GM18951 (cell line): ENCODE measurements around the gene TGFBR1.
"Not testable (repeated sequence)": the region's sequence is repeated elsewhere in the genome, so short reads cannot be mapped to it uniquely, and the experiment has no call there.

Experiments used
- POLR2A ChIP-seq: IDR thresholded peaks from 4 replicates; pipeline ENCODE4 v1.6.1; 2011; ENCODE audit warnings: mild to moderate bottlenecking; ENCODE audit not compliant: insufficient read length, insufficient read depth; ENCODE audit errors: extremely low read depth
- in situ Hi-C: fragments of 300-500 bp; cut with MboI; formaldehyde crosslinking; loops from one replicate; pipeline ENCODE4 v1.12.0; 2022; ENCODE audit warnings: low sequenced_read_pairs, mixed read lengths, inconsistent platforms; ENCODE audit not compliant: unreplicated experiment

The TGFBR1 gene

DNA sequence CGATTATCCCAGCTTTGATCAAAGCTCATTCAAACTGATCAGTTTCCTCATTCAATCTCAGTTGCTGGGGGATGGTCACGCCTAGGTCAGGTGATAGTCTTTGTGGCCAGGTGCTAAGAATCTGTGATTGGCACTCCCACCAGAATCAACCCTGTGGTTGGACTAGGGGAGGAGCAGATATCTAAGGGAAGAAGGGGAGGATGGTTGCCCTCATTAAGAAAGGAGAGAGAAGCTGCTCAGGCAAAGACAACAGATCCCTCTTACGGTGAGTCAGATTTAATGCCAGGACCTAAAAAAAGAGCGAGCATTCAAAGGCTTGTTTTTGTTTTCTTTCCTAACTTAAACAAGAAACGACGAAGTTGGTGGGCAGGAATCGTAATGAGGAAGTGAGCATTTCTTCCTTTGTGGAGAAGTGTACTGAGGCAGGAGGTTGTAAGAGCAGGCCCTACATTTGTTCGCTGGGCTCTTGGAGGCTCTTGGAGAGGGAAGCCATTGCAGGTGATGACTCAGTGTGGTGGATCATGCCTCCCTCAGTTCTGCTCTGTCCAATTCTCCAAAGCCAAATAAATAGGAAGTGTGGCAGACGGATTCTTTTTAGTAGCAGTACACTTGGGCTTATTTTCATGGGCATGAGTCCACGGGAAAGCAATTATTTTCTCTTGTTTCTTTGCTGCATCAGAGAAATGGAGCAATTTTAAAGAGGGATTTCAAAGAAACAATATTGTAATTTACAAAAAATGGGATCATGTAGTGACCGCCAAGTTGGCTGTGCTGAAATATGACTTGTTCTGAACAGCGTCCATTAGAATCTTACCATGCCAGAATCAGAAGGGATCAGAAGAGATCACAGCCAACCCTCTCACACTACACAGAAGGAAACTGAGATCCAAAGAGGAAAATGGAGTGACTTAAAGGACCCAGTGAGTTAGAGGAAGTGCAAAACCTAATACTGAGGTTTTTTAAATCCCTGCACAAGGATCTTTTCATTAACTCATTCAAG lies 18.7 kb upstream of the TGFBR1 start:
- no peak for TF ChIP-seq POLR2A
- in situ Hi-C loops = no loop called here

DNA sequence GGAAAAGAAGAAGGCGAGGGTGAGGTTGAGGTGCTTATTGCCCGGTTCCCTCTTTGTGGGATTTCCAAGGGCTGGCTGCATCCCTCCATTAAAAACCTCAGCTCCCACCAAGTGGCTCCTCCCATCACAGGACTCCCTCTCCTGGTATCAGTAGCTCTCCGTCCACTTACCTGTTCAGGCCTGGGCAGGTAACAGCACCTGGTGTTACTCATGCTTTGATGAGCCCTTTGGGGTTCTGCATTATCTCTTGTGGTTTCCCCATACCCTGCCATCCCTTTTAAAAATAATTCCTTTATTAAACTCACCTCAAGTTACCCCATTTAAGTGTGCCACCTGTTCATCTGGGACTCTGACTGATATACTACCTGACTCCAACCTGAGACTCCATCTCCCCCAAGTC lies 17.5 kb upstream of the TGFBR1 start:
- in situ Hi-C loops = no loop called here
- no peak for TF ChIP-seq POLR2A

DNA sequence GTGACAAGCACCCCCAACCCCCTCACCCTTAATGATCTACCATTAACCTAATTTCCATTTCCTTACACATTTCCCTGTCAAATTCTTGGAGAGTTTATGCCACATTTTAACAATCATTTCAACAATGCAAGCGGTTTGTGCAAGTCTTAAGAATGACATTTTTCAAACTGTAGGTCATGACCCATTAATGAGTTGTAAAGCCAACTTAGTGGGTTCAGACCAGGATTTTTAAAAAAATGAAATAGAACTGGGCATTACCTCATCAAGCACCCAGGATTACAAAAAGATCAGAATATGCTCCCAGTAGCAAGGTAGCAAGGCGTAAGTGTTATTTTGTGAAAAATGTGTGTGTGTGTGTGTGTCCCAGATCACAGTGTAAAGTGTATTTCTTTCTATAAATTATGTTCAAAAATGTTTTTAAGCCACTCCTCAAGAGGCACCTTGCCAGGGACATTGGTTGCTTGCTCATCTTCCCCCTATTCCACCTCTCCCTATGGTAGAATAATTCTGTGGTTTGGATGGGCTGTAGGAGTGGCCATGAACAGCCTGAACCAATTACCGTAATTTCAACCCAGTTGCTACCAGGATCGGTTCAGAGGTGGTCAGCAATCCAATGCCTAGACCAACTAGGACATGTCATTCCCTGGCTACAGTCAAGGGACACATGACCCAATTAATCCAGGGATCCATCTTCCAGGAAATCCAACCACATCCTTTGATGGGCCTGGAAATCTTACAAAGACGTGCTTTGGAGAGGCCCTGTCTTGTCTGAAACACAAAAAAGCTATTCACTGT lies 14.4 kb upstream of the TGFBR1 start:
- in situ Hi-C loops = no loop called here
- no peak for TF ChIP-seq POLR2A

DNA sequence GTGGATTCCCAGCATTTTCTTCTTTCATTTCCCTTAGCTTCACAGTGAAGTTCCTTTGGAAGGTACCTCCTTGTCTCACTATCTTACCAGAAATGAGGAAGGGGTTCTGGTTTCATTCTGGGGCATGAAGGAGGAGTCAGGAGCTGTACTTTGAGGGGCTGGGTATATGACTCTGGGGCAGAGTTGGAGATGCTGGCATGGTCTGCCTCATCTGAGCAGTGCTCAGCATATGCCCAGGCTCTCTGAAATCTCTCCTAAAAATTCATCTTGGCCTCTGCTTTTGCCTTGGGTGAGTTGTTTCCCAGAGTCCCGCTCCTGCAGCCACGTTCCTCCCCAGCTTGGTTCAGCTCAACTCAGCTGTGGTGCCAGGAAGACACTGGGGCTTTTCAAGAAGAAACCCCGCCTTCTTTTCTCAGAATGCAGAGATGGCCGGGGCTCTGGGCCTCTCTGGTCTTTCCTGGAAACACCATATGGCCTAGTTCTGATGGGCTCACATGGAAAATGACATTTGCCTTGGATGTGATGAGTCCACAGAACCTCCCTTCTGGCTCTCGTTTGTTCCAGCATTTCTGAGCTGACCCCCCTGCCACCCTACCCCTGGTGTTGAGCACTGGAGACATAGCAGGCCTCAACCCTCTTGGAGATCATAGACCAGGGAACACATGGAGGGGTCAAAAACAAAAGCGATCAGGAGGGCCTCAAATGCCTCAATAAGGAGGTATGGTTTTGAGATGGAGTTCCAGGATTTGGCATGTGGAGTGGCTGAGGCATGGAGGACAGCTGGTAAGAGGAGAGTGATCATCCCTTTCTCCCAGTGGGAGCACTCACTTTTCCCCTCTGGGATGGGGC lies 12.0 kb upstream of the TGFBR1 start:
- in situ Hi-C loops = no loop called here
- TF ChIP-seq POLR2A = no peak

DNA sequence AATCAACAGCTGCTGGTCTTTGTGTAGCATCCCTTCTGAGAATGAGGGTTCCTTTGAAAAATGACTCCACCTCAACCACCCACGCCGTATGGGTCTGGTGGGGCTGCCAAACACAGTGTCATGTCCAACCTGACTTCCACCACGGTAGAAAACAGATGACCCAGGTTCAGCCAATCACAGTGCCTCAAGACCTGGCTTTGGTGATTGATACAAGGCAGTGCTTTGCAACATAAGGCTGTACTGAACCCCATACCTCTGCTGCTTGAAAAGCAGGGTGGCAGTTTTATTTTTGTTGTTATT lies 11.5 kb upstream of the TGFBR1 start:
- no peak for TF ChIP-seq POLR2A
- in situ Hi-C loops = no loop called here

DNA sequence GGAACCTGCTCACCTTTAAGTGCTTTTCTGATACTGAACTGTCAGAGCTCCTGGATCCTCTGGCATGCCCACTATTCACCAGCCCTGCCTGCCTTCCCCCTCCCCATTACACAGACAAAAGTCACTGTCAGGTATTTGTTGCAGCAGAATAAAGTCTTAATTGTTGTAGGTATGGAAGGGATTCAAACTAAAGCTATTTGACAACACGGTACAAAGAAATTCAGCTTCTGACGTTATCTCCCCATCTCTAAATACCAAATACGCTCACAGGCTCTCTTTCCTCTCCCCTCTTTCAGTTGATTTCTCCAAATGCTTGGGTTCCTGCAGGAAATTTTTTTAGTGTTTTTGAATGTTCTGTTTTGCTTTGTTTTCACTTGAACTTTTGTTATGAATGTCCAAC lies 9.3 kb upstream of the TGFBR1 start:
- no peak for TF ChIP-seq POLR2A
- in situ Hi-C loops = no loop called here

DNA sequence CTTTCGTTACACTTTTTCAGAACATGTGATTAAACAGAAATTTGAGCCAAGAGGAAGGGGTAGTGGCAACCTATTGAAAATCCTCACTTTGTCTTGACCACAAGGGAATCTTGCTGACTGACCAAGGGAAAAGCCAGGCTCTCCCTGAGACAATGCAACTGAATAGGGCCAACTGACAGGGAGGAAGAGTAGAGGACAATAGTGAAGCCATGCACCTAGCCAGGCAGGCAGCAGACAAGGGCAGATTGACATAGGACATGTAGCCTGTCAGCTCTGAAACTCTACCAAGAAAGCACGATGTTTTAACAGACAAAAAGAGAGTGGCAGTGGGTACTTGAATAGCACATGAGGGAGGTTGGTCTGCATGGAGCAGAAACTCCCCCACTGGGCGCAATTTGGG lies 8.5 kb upstream of the TGFBR1 start:
- TF ChIP-seq POLR2A = no peak
- in situ Hi-C loops = no loop called here

DNA sequence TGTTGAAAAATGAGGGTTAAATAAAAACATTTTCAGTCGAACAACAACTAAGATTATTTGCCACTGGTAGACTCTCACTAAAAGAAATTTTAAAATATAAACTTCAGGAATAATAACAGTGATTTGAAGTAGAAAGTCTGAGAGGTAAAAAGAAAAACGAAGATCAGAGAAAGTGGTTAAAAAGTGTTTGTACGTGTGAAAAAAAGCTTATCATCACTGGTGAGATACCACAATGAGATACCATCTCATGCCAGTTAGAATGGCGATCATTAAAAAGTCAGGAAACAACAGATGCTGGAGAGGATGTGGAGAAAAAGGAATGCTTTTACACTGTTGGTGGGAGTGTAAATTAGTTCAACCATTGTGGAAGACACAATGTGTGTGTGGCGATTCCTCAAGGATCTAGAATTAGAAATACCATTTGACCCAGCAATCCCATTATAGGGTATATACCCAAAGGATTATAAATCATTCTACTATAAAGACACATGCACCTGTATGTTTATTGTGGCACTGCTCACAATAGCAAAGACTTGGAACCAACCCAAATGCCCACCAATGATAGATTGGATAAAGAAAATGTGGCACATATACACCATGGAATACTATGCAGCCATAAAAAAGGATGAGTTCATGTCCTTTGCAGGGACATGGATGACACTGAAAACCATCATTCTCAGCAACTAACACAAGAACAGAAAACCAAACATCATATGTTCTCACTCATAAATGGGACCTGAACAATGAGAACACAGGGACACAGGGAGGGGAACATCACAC lies 4.9 kb upstream of the TGFBR1 start:
- in situ Hi-C loops = not testable (repeated sequence)

DNA sequence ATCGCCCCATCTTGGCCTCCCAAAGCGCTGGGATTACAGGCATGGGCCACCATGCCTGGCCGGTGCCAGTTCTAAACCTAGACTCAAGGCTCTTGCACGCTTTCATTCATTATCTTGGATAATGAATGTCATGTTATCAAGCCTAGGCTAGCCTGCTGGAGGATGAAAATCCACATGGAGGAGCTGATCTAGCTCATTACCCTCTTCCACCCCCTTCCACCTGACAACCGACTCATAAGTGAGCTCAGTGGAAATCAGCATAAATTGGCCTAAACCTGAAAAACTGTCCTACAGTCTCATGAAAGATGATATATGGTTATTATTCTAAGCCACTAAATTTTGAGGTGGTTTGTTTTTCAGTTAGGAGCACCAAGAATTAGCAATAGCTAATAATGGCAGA lies 3.6 kb upstream of the TGFBR1 start:
- TF ChIP-seq POLR2A = no peak
- in situ Hi-C loops = no loop called here

DNA sequence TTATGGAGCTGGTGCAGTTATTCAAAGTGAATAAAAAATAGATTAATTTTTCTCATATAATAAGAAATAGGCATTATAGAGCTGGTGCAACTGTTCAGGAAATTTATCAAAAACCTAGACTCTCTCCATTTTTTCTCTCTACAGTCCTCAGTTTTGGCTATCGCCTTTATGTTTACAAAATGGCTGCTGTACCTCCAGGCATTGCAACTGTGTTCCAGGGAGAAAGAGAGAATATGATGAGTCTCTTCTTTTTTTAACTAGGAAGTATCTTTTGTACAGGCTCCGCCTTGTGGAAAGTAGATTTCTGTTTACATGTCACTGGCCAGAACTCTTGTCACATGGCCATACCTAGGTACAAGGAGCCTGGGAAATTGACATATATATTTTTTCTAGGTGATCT lies 3.1 kb upstream of the TGFBR1 start:
- TF ChIP-seq POLR2A = no peak
- in situ Hi-C loops = no loop called here

DNA sequence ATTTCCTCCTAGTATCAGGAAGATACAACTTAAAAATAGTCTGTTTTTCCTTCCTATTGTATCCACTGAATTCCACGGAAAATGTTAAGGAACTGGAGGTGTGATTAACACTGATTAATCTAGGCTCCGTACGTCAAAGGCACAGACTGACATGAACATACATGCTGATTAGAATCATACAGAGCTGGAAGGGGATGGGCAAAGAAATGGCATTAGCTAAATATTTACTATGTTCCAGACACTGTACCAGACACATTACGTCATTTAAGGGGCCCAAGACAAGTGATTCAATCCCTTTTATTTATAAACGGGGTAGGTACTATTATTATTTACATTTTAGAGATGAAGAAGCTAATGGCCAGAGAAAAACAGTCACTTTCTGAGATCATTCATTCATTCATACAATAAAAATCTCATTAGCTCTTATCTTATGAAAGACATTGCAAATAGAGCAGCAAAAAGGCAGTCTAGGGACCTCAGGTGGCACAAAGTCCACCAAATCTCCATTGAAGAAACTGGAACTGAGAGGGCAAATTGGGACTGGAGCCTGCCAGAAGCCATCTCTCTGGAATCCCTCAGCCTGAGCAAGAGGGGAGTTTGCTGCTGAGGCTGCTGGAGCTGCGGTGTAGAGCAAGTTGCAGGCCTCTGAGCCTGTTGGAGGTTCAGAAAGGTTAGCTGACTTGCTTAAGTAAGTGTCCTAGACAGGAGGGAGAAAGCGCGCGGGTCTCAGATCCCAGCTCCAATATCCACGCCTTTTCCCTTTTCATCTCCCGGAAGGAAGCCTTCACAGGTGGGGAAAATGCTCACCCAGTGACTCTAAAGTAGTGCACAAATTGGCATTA lies 1.6 kb upstream of the TGFBR1 start:
- no peak for TF ChIP-seq POLR2A
- in situ Hi-C loops = no loop called here
